Activated T-helper 9 cell treated with anti-CD3 and anti-CD28 coated beads, Interleukin-2, amount 50 U/mL, for 16 hours (primary cell): ENCODE data around the gene SIK3.

Experiments
- DNase-seq: peaks from one replicate; pipeline ENCODE4 v3.0.0-alpha.2; 2020; ENCODE audit warnings: low read depth

SIK3 gene

DNA sequence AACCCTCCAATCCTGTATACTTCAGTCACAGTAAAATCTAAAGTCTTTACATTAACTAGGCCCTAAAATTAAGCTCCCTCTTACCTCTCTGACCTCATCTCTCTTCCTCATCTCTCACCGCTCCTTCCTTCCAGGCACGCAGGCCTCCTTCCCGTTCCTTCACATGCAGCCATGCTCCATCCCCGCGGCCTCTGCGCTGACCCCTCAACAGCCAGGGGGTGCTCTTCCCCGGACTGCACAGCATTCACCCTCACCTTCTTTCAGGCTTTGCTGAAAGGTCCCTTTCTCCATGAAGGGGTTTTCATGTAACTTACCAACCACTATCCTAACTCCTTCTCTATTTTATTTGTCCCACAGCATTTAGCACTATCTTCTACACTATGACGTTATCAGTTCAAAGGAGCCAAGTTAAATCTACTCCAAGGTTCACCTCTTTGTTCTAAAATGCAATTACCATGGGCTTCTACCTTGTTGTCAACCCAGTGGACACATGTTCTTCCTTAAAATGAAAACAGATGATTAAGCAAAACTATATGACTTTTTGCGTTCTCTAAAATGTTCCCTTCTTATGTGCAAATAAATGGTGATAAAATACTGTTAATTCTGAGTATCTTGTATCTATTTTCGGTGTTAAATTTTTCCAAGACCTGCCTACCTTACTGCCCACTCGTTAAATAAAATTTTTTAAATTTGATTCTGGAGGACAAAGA, 203.0 kb downstream of the SIK3 start:
- no peak for DNase-seq

DNA sequence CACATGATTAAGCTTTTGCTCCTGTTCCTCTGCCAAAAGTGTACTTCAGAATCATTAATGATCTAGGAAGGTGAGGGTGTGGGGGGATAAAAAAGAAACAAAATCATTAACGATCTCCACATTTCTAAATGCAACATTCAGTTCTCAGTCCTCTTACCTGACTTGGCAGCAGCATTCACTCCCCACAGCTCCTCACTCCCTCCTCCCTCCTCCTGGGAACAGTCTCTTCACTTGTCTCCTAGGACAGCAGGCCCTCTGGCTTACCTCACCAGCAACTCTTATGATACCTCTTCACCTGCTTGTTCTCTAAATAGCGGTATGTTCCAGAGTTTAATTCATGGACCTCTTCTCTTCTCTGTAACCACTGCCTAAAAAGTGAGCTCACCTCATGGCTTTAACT, 204.3 kb downstream of the SIK3 start:
- DNase-seq: no peak

DNA sequence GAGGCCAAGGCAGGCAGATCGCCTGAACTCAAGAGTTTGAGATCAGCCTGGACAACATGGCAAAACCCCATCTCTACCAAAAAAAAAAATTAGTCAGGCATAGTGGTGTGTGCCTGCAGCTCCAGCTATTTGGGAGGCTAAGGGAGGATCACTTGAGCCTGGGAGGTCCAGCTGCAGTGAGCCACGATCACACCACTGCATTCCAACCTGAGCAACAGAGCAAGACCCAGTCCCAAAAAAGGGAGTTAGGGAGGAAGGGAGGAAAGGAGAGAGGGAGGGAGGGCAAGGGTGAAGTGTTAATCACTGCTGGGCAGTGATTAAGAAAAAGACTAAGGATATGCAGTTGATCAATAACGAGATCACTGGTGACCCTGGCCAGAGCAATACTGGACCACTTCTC, 204.8 kb downstream of the SIK3 start:
- DNase-seq: no peak

DNA sequence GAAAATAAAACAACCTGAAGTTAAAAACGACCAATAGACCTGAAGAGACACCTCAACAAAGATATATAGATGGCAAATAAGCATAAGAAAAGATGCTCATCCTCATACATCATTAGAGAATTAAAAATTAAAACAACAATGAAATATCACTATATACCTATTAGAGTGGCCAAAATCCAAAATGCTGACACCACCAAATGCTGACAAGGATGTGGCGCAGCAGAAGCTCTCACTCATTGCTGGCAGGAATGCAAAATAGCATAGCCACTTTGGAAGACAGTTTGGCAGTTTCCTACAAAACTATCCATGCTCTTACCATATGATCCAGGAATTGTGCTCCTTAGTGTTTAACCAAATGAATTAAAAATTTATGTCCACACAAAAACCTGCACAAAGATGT, 205.9 kb downstream of the SIK3 start:
- DNase-seq: no peak

DNA sequence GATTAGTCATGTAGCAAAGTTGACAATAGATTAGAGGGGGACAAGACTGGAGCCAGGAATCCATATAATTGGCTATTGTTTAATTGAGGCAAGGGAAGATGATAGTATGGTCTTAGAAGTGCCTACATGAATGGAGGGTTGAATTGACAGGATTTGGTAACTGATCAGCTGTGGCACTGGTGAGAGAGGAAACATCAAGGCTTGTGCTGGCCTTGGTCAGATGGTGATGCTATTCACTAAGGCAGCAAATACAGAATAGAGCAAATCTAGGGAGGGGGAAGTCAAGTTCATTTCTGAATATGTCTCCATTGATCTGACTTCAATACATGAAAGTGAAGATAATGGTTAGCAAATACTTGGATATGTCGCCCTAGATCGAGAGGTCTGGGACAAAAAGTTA, 206.5 kb downstream of the SIK3 start:
- no peak for DNase-seq

DNA sequence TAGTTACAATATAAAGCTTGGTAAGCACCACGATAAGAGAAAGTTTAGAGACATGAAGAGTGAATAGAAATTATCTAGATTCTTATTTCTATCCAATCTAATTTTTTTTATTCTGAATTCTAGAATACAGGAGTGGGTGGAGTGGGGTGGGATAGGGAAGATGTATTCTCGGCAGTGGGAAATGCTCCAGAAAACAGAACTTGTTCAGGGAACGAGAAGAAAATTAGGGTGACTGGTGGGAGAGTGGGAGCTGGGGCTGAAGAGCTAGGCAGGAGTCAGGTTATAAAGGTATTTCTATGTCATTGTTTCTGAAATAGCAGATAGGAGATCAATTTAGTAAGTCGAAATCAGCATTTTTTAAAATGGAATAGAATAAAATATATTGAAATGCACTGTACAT, 207.6 kb downstream of the SIK3 start:
- no peak for DNase-seq

DNA sequence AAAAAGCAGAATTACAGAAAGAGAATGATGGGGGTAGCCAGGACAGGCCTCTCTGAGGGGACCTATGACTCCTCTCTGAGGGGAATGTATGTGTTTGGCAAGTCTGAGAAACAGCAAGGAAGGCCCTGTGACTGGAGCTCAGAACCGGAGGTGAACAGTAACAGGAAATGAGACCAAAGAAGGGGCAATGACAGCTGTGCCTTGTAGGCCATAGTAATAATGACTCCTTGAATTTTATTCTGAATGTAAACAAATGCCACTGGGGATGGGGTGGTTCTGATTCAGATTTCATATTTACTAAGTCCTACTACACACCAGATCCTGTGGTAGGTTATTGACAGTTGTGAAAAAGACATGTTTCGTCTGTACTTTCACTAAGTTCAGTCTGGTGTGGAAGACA, 208.0 kb downstream of the SIK3 start:
- DNase-seq: no peak

DNA sequence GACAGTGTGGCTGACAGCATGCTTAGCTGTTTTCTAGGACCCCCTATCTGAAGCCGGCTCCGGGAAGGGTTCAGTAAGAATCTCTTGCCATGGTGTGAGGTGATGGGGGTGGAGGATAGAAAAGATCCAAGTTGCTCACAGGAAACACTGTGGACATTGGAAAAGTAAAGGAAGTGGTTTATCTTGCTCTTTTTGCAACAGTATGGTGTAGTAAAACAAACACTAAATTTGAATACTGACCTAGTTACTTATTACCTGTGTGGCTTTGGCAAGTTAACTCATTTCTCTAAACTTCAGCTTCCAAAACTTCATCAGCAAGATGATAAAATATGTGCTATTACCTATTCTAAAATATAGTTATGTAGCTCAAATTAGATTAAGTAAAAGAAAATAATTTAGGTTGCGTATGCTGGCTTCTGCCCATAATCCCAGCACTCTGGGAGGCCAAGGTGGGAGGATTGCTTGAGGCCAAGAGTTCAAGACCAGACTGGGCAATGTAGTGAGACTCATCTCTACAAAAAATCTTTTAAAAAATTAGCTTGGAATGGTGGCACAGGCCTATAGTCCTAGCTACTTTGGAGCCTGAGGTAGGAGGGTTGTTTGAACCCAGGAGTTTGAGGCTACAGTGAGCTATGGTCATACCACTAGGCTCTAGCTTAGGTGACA, 209.2 kb downstream of the SIK3 start:
- DNase-seq: no peak

DNA sequence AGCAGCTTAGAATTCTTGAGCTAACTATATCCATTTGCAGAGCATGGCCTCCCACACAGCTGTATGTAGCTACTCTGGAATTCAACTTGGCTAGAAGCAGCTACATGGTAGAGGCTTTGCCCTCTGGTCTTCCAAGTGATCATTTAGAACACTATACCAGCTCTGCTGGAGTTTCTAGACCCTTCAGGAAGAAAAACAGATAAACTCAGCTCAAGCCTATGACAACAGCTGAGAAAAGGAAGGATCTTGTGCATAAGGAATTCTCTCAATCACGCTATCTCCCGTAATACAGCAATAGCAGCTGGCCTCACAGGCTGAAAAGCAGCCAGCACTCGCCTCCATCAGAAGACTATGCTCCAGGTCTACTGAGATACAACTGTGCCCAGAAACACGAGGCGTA, 210.2 kb downstream of the SIK3 start:
- DNase-seq: no peak

DNA sequence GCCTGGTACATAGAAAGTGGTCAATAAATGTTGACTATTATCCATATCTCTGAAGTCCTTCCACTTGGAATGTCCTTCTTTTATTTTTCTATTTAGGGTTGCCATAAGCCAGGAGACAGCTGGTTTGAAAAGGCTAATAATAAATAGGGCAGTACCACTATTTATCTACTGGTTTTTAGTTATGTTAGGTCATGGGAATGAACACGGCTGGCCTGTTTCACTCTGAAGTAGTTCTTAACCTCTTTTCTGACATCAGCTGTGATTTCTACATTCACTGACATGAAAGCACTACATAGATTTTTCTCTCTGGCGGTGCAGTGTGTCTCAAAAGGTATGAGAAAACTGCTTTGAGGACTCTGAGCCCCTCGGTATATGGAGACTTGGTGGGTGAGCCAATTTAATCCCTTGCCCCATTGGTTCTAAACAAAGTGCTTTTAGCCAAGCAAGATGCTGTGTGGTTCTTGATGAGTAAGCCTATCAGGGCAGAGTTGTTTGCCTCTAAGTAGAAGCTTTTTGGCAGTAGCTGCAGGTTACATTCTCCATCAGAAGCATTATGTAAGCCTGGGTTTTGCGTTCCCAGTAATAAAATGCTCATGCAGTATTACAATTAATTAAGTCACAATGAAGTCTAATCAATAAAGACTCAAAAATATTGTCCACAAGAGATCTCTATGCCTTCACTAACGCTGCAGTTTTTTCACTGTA, 212.1 kb downstream of the SIK3 start:
- DNase-seq: no peak

DNA sequence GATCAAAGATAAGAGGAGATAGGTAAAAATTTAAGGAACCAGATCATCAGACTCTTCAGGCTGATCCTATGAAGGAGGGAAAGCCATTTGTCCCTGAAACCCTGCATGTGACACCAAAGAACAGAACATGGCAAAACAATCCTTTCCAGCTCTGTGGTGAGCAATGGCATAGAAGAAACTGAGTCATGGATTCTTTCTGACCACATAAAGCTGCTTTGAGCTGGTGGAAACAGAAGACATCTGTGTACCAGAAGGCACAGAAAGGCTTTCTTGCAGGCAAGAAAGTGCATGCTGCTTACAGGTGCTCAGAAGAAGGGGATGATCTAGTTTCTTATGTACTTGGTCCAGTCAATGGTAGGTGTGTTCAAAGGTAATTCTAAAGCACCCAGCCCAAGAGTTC, 215.8 kb downstream of the SIK3 start:
- no peak for DNase-seq

DNA sequence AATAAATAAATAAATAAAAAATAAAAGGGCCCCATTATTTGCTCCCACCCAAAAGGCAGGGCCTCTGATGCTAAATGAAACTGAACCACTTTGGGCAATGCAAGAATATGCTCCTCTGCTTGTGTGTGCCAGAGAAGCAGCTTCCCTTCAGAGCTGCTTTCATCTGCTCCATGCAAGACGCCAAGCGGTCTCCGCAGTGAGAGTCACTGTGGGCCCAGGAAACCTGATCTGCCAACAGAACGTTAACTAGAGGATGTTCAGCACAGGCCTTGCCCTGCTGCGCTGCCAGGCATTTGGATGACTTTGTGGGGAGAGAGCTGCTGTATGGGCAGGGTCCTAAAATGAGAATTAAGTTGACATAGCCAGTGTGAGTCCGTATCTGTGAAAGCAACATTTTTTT, 217.1 kb downstream of the SIK3 start:
- no peak for DNase-seq

DNA sequence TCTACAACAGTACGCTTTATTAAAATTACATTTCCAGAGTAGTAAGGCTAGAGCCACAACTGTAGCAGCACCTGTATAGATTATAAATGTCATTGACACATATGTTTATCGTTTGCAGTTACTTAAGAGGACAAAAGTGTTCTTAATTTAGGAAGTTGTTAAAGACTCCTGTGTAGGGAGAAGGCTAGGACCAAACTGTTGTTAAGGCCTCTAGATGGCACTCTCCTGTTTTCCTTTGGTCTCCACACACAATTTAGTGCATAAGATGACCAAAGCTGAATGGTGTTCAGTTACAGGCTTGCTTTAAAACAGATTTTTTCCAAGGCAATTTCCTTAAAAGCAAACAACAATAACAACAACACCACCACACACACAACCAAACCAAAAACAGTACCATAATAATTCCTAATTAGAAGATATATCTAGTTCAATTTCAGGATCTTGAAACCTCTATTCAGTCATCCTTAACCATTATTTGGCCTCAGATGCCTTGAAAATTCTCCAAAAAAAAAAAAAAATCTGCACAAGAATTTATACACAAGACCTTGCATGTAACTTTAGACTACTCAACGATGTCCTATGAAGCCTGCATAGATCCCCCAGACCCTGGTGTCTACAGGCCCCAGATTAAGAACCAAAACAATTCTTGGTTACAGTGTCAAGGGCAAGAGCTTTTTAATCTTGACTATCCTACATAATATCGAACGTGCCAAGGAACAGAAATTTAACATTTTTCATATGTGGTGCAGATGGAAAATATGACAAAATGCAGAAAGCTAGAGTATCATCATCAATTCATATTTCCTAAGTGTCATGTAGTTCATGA, 218.2 kb downstream of the SIK3 start:
- DNase-seq: no peak

DNA sequence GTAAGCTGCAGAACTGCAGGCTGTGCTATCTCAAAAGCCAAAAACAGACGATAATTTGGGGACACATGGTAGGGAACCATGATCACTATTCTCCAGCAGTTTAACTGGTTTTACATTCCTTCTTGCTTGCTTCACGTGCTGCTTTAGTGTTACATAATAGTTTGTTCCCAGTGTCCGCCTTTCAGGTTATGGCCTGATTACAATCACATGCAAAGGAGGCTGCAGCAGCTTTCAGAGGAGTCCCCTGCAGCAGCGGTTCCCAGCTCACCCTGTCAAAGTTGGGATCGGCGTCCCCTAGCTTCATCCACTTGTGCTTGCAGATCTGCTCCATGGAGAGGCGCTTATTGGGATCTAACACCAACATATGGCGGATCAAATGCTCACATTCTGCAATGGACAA, 221.6 kb downstream of the SIK3 start:
- DNase-seq: no peak

DNA sequence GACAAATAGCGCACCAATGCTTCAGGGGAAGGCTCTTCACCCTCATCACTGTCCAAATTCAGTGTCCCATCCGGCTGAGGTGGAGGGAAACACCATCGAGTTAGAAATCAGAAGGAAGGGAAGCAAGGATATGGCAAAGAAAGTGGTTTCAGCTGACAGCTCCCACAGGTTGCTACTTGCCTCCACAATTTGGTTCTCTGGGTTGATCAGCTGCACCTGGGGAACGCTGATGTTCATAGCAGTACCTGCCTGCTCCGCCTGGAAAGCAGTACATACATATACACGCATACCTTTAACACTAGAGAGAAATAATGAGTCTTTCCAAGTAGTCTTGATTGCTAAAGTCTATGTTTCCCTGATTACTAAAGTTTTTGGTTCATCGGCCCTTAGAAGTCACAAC, 223.0 kb downstream of the SIK3 start:
- no peak for DNase-seq

DNA sequence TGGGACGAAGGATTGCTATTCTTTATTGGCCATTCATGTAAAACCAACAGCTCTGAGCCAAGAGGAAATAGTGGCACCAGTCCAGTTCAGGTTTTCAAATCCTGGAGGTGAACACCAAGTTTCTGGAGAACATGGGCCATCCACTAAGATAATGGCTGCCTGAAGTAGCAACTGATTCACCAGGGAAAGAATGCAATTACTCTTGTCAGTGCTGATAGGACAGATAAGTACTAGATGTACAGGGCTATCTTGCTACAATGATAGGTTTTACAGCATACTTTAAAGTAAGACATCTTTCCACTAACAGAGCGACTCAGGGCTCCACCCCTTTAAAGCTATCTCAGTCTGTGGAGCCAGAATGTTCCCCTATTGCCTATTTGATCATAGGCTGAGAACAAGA, 224.0 kb downstream of the SIK3 start:
- no peak for DNase-seq

DNA sequence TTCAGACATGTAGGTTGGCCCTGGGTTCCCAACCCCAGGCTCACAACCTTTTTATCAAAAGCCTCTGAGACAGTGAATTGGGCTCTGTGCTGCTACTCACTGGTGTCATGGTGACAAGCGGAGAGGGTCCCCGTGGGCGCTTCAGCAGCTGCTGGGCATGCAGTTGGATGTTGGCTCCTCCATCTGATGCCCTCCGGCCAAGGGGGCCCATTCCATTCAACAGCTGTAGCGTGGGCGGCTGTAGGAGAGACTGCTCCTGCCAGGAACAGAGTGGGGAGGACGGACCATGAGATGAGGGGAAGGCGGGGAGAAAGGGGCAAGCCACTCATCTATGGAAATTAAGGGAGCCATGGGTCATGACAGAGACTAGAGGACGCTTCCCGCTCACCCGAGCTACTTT, 224.8 kb downstream of the SIK3 start:
- no peak for DNase-seq

DNA sequence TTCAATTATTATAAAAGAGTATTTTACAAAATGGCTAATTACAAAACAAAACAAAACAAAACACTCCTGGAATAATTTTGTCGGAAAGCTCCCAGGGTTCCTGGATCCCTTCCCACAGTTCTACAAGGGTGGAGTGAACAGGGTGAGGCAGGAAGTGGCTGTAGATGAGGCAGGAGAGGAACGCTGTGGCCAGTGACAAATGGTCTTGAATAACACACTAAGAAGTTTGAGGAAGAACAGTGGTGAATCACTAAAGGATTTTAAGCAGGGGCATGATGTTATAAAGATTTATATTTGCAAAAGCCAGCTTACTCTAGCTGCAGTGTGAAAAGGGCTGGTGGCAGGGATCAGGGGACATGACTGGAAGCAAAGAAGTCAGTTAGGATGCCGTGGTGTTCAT, 227.0 kb downstream of the SIK3 start:
- DNase-seq: no peak

DNA sequence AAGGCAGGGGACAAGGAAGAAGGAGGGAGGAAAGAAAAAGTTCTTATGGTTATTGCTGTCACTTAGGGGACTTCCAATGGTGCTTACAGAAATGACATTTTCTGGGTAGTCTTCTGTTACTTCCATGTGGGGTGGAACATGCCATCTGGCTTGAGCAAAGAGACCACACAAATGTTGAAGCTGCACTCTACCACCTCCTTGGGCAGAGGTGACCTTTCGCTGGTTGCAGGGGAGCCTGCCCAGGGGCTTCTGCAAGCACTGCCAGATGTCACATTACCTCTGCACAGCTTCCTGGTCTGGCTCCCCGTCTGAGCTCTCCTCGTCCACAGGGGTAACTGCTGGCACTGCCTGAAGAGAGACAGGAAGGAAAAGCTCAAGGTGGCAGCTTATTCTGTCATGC, 228.2 kb downstream of the SIK3 start:
- no peak for DNase-seq

DNA sequence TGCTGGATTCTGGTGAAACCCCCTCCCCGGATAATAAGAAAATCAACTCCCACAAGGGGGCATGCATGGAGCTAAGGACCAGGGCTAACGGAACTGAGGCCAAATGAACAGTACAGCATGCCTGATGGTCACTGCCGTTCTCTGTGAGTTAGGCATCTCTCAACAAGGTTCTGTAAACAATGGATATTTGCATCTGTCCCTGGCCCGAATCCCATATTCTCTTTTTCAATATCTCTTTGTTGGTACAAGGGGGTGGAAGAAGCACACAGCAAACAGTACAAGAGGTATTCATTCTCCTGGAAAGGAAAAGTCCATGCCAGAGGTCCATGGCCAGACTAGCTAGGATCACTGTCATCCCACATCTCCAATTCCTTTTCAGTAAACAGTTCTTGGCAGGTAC, 228.6 kb downstream of the SIK3 start:
- DNase-seq: no peak

DNA sequence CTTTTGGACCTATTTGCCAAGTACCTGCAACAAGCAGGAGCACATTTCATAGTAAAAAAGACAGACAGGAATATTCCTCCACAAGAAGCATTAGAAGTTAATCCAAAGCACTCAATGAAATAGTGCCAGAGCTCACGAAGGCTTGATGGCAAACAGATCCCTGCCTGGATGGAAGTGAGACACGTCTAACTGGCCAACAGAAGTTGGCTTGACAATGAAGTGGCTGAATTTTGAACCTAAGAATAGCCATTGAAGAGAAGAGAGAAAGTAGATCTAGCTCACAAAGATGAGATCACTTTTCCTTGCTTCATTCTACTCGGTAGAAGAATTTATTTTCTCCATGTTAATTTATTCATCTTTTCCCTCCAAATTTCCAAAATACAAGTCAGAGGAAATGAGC, 230.2 kb downstream of the SIK3 start:
- no peak for DNase-seq

DNA sequence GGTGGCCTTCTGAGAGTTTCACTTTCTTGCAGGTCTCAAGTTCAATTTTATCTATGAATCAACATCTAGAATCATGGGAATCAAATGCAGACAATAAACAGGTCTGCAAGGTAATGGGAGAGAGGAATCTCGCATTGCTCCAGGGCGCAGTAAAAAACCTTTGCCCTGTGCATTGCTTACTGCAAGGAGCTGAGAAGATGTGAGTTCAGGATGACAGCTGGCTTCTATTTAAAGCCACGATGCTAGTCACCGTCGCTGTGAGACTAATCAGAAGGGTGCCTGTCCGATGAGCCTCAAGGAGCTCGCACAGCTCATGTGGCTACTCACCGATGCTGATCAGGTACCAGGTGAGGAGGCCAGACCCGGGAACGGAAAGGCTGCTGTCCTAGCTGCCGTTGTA, 230.6 kb downstream of the SIK3 start:
- no peak for DNase-seq
